SK-N-SH treated with all-trans-retinoic acid at 6 μM for 48 hours (cell line): ENCODE data around the gene GGT1.

Source experiments
- CREB5 ChIP-seq: fragments of 250-450 bp; sonication (Bioruptor Pico); IDR thresholded peaks from 2 replicates; pipeline ENCODE4 v1.5.1; 2020; ENCODE audit warnings: low read depth, mild to moderate bottlenecking, moderate library complexity
- CSRNP3 ChIP-seq: fragments of 250-450 bp; sonication (Bioruptor Pico); IDR thresholded peaks from 2 replicates; pipeline ENCODE4 v1.5.1; 2021; ENCODE audit warnings: mild to moderate bottlenecking, moderate library complexity
- OSR1 ChIP-seq: fragments of 250-450 bp; sonication (Bioruptor Pico); IDR thresholded peaks from 2 replicates; pipeline ENCODE4 v1.8.0; 2022; ENCODE audit warnings: moderate library complexity, mild to moderate bottlenecking, inconsistent platforms
- PATZ1 ChIP-seq: fragments of 250-450 bp; sonication (Bioruptor Pico); IDR thresholded peaks from 2 replicates; pipeline ENCODE4 v1.8.0; 2020; ENCODE audit warnings: mild to moderate bottlenecking, moderate library complexity, borderline replicate concordance
- POU6F1 ChIP-seq: fragments of 250-450 bp; sonication (Bioruptor Pico); IDR thresholded peaks from 2 replicates; pipeline ENCODE4 v1.8.0; 2021; ENCODE audit warnings: low read depth, mild to moderate bottlenecking, moderate library complexity, borderline replicate concordance
- PPARA ChIP-seq: fragments of 250-450 bp; sonication (Bioruptor Pico); IDR thresholded peaks from 2 replicates; pipeline ENCODE4 v1.5.0; 2020; ENCODE audit warnings: mild to moderate bottlenecking, borderline replicate concordance
- RARB ChIP-seq: fragments of 250-450 bp; sonication (Bioruptor Pico); IDR thresholded peaks from 2 replicates; pipeline ENCODE4 v1.8.0; 2021; ENCODE audit warnings: mild to moderate bottlenecking, moderate library complexity
- TCF4 ChIP-seq: fragments of 250-450 bp; sonication (Bioruptor Pico); IDR thresholded peaks from 2 replicates; pipeline ENCODE4 v1.8.0; 2021; ENCODE audit warnings: mild to moderate bottlenecking, moderate library complexity, borderline replicate concordance
- ZC3H10 ChIP-seq: fragments of 250-450 bp; sonication (Bioruptor Pico); IDR thresholded peaks from 2 replicates; pipeline ENCODE4 v1.5.1; 2021; ENCODE audit warnings: mild to moderate bottlenecking, moderate library complexity

GRCh38 chr22:24599514-24599913 is 3.5 kb upstream of the GGT1 start:
- TF ChIP-seq CSRNP3 (CRISPR knock-in tag) (no peak), RARB (CRISPR knock-in tag) (no peak), POU6F1 (CRISPR knock-in tag) (no peak), ZC3H10 (no peak), TCF4 (CRISPR knock-in tag) (no peak), OSR1 (CRISPR knock-in tag) (no peak), PPARA (CRISPR knock-in tag) (no peak), CREB5 (CRISPR knock-in tag) (no peak), PATZ1 (CRISPR knock-in tag) (no peak)
